Keratinocyte (primary cell): ENCODE data around the gene DDIAS. TPM values are rescaled to one million over a fixed set of nuclear protein-coding genes. Genes with fewer than 3 reads are reported as not detected.
A peak's percentile ranks its signal among the peaks of the same experiment; 100 is the strongest.

Experiments
- DNase-seq: peaks from one replicate; pipeline ENCODE4 v3.0.0-alpha.2; 2011; ENCODE audit warnings: low read depth, missing footprints, low spot score
- FAIRE-seq: peaks from 2 replicates; lab custom pipeline; 2011; peaks lifted over from hg19 to GRCh38; lab: Jason Lieb, UNC
- H2AFZ ChIP-seq: 2 replicates; pipeline ENCODE4 v1.6.0; 2012; ENCODE audit warnings: low read length, control low read depth, inconsistent platforms; ENCODE audit not compliant: control insufficient read depth
- H3K27ac ChIP-seq: 2 replicates; pipeline ENCODE4 v1.5.1; 2011; ENCODE audit warnings: low read length; ENCODE audit not compliant: control insufficient read depth, insufficient read depth
- H3K27me3 ChIP-seq: 3 replicates; pipeline ENCODE4 v1.6.0; 2011; ENCODE audit warnings: low read length; ENCODE audit not compliant: control insufficient read depth, insufficient read depth; ENCODE audit errors: extremely low read depth
- H3K36me3 ChIP-seq, 2 experiments: 2 replicates in 1 of 2; 3 replicates in 1 of 2; pipeline ENCODE4 v1.5.1; 2011; ENCODE audit warnings: low read length in 2 of 2, mild to moderate bottlenecking in 1 of 2; ENCODE audit not compliant: control insufficient read depth in 2 of 2, insufficient read depth in 2 of 2; ENCODE audit errors: extremely low read depth in 1 of 2
- H3K4me1 ChIP-seq: 3 replicates; pipeline ENCODE4 v1.5.1; 2011; ENCODE audit warnings: low read length; ENCODE audit not compliant: control insufficient read depth, insufficient read depth; ENCODE audit errors: extremely low read depth
- H3K4me2 ChIP-seq: 3 replicates; pipeline ENCODE4 v1.6.0; 2011; ENCODE audit warnings: low read depth, low read length; ENCODE audit not compliant: control insufficient read depth, insufficient read depth; ENCODE audit errors: extremely low read depth
- H3K4me3 ChIP-seq, 3 experiments: fragments of 200-600 bp in 1 of 3; sonication (generic) in 1 of 3; 2 replicates in 2 of 3; 3 replicates in 1 of 3; pipeline ENCODE4 v1.5.1; 2011 to 2016; ENCODE audit warnings: low read length in 3 of 3, mild to moderate bottlenecking in 3 of 3, control low read depth in 2 of 3, inconsistent platforms in 1 of 3, low read depth in 1 of 3, mixed read lengths in 1 of 3, mixed run types in 1 of 3, moderate library complexity in 1 of 3; ENCODE audit not compliant: control insufficient read depth in 2 of 3, insufficient read depth in 2 of 3; ENCODE audit errors: extremely low read depth in 1 of 3
- H3K79me2 ChIP-seq: 2 replicates; pipeline ENCODE4 v1.6.0; 2012; ENCODE audit warnings: low read length; ENCODE audit not compliant: control insufficient read depth, insufficient read depth
- H3K9ac ChIP-seq: 3 replicates; pipeline ENCODE4 v1.6.0; 2011; ENCODE audit warnings: low read length; ENCODE audit not compliant: control insufficient read depth, insufficient read depth; ENCODE audit errors: extremely low read depth
- H3K9me1 ChIP-seq: 3 replicates; pipeline ENCODE4 v1.6.0; 2011; ENCODE audit warnings: low read length; ENCODE audit not compliant: control insufficient read depth, insufficient read depth; ENCODE audit errors: extremely low read depth
- H3K9me3 ChIP-seq: 2 replicates; pipeline ENCODE4 v1.5.1; 2012; ENCODE audit warnings: low read depth, low read length; ENCODE audit not compliant: control insufficient read depth
- H4K20me1 ChIP-seq: 3 replicates; pipeline ENCODE4 v1.6.0; 2011; ENCODE audit warnings: low read length; ENCODE audit not compliant: control insufficient read depth, insufficient read depth; ENCODE audit errors: extremely low read depth
- EZH2 ChIP-seq: IDR thresholded peaks from one replicate; pipeline ENCODE4 v1.6.1; 2012; ENCODE audit warnings: inconsistent platforms, mild to moderate bottlenecking, low read length, moderate library complexity
- dilution Hi-C: fragments of 300-500 bp; cut with MboI; formaldehyde crosslinking; loops from one replicate; pipeline ENCODE4 v1.7.0; 2020; ENCODE audit warnings: low sequenced_read_pairs; ENCODE audit not compliant: extremely low pct_ligation_motif_present
- polyA plus RNA-seq, 5 experiments: library from polyadenylated mRNA; depleted of rRNA in 3 of 5; stranded (reverse) in 3 of 5; stranded (forward) in 1 of 5; unstranded in 1 of 5; fragments of >200 nt; gene quantifications; 1 replicate in 1 of 5; 2 replicates in 3 of 5; 3 replicates in 1 of 5; pipeline versions ENCODE4 v1.2.1 to v1.2.3, GENCODE V29; 2011 to 2012; ENCODE audit warnings: missing spikeins in 2 of 5, low read depth in 1 of 5, low replicate concordance in 1 of 5
- TF ChIP-seq, protein P1 (sequence below), 3 experiments: IDR thresholded peaks in 1 of 3; conservative IDR thresholded peaks in 1 of 3; optimal IDR thresholded peaks in 1 of 3; 2 replicates in 2 of 3; 3 replicates in 1 of 3; pipeline versions ENCODE3 to v1.5.1; 2011; ENCODE audit warnings: low read length in 3 of 3, mild to moderate bottlenecking in 3 of 3, moderate library complexity in 2 of 3, control low read depth in 1 of 3, inconsistent platforms in 1 of 3; ENCODE audit not compliant: insufficient read depth in 2 of 3; ENCODE audit errors: extremely low read depth in 1 of 3

DDIAS gene
- polyA plus RNA-seq, 1 donor (not counting 4 experiments of a cell fraction or from before 2014, with no cell fraction given) = 8.7 TPM

DNA sequence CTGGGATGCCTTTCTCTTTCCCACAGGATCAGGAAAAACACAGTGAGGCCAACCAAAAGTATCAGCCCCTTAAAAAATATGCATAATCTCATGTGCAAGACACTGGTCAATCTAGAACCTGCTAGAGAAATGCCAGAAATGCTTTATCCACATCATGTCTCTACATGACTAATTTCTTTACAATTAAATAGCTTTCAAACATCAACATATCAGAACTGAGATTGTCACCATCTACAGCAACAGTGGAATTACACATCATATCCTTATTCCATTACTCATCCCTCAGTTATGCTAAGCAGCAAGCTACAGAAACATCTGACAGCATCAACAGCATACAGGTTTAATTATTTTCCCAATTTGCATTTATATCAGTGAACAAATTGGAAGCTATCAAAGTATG, 78.8 kb downstream of the DDIAS start:
- Histone ChIP-seq H3K9ac (no peak overlapping the region), H3K36me3 (peaks cover 2 to 4% of the 10 kb centered on the region in 2 experiments), H3K4me2 (peak overlapping the region; percentile 58), H4K20me1 (no peaks in the 10 kb centered on the region), H3K27me3 (no peaks in the 10 kb centered on the region), H3K9me1 (peaks cover 3% of the 10 kb centered on the region), H3K4me3 (no peak overlapping the region), H3K79me2 (no peaks in the 10 kb centered on the region), H2AFZ (no peak overlapping the region), H3K9me3 (no peaks in the 10 kb centered on the region), H3K4me1 (peaks cover 22% of the 10 kb centered on the region), H3K27ac (peak overlapping the region; percentile 36)
- TF ChIP-seq EZH2 = no peak
- TF ChIP-seq, protein P1, sequence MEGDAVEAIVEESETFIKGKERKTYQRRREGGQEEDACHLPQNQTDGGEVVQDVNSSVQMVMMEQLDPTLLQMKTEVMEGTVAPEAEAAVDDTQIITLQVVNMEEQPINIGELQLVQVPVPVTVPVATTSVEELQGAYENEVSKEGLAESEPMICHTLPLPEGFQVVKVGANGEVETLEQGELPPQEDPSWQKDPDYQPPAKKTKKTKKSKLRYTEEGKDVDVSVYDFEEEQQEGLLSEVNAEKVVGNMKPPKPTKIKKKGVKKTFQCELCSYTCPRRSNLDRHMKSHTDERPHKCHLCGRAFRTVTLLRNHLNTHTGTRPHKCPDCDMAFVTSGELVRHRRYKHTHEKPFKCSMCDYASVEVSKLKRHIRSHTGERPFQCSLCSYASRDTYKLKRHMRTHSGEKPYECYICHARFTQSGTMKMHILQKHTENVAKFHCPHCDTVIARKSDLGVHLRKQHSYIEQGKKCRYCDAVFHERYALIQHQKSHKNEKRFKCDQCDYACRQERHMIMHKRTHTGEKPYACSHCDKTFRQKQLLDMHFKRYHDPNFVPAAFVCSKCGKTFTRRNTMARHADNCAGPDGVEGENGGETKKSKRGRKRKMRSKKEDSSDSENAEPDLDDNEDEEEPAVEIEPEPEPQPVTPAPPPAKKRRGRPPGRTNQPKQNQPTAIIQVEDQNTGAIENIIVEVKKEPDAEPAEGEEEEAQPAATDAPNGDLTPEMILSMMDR (optimal IDR thresholded peaks at IDR 0.05 in 1 of 3, IDR thresholded peaks at IDR 0.05 in 1 of 3, conservative IDR thresholded peaks at IDR 0.05 in 1 of 3; ENCODE audit: extremely low read depth in 1 of 3, insufficient read depth in 2 of 3, low read length in 3 of 3) = no peak
- dilution Hi-C loops = no loop called here
- DNase-seq (peak; percentile 41), FAIRE-seq (peak; percentile 81)

DNA sequence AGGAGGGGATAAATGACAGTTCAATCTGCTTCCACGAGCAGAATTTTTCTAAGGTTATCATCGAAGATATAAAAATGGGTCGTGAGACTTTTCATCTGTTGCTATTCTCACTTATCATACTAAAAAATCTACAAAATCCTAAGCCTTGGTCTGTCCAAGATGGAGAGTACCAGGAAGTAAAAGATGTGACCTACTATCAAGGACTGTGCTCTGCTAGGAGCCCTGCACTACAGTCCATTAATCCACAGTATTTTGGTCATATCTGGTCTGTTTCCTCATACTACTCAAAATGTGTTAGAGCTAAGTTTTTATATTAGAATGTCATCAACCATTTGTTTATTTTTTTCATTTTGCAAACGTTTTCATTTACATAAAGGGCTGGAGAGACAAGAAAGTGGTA, 79.4 kb downstream of the DDIAS start:
- peak; percentile 69 for FAIRE-seq
- H3K4me2 ChIP-seq = no peak overlapping the region
- H2AFZ ChIP-seq = no peak overlapping the region
- H3K9me3 ChIP-seq = no peaks in the 10 kb centered on the region
- peaks cover 3% of the 10 kb centered on the region for H3K9me1 ChIP-seq
- TF ChIP-seq EZH2 = no peak
- TF ChIP-seq, protein P1 (optimal IDR thresholded peaks at IDR 0.05 in 1 of 3, IDR thresholded peaks at IDR 0.05 in 1 of 3, conservative IDR thresholded peaks at IDR 0.05 in 1 of 3; ENCODE audit: extremely low read depth in 1 of 3, insufficient read depth in 2 of 3, low read length in 3 of 3) = no peak
- DNase-seq = no peak
- no peaks in the 10 kb centered on the region for H4K20me1 ChIP-seq
- no peaks in the 10 kb centered on the region for H3K27me3 ChIP-seq
- dilution Hi-C loops = no loop called here
- no peak overlapping the region for H3K9ac ChIP-seq
- H3K27ac ChIP-seq = no peak overlapping the region
- H3K36me3 ChIP-seq = peaks cover 2 to 4% of the 10 kb centered on the region in 2 experiments
- no peak overlapping the region for H3K4me3 ChIP-seq
- peaks cover 22% of the 10 kb centered on the region for H3K4me1 ChIP-seq
- H3K79me2 ChIP-seq = no peaks in the 10 kb centered on the region
